ENCODE results near the gene TEX44.

DNA sequence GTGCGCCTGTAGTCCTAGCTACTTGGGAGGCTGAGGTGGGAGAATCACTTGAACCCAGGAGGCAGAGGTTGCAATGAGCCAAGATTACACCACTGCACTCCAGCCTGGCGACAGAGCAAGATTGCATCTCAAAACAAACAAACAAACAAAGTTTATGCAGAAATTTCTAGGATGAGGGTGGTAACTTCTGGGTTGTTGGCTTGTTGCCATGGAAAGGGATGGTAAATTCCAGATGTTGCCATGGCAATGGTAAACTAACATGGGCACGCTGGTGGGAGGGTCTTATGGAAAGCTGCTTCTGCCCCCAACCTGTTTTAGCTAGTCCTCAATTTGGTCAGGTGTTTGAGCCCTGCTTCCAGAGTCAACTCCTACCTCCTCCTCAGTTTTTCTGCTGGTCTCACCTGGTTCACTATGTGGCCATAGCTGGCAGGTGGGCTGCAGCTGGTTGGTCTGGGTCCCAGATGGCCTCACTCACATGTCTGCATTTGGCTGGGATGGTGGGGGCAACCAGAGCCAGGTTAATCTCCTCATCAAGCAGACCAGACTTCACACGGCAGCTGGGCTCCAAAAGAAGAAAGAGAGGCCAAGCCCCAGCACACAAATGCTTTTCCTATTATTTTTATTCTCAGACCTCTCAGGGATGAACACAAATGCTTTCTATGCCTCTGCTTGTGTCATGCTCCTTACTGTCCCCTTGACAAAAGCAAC lies 26.6 kb upstream of the TEX44 start:
- TF ChIP-seq CTCF (IDR thresholded peaks at IDR 0.05; ENCODE audit: low read depth, low read length, poor library complexity, severe bottlenecking), result no peak
- TF ChIP-seq EZH2phosphoT487 (IDR thresholded peaks at IDR 0.05; ENCODE audit: borderline replicate concordance, low read length), result no peak
